HG02852 (cell line): Measurements from ENCODE around the gene RALGPS1.

ENCODE experiments used
- ATAC-seq: cut with Tn5 transposase; IDR thresholded peaks from one replicate; pipeline ENCODE4 v1.9.1; 2021; ENCODE audit warnings: mild to moderate bottlenecking, moderate library complexity; ENCODE audit not compliant: unreplicated experiment

The RALGPS1 gene

GRCh38 chr9:127269449-127269848 is 354.9 kb downstream of the RALGPS1 start:
- no peak for ATAC-seq
